OCI-LY7 (cell line): ENCODE measurements around the gene DNAL4.

Experiments used
- CTCF ChIP-seq: fragments of 200-600 bp; sonication (generic); conservative IDR thresholded peaks from 2 replicates; pipeline ENCODE4 v1.5.1; 2014; ENCODE audit warnings: mild to moderate bottlenecking, antibody characterized with exemption, low read length, moderate library complexity, mixed read lengths
- EZH2phosphoT487 ChIP-seq: fragments of 200-600 bp; sonication (generic); IDR thresholded peaks from 2 replicates; pipeline ENCODE4 v1.6.1; 2018; ENCODE audit warnings: low read depth, borderline replicate concordance, mild to moderate bottlenecking, mixed run types, antibody characterized with exemption, low read length, moderate library complexity, mixed read lengths

GRCh38 chr22:38828616-38829205, 34.8 kb upstream of the DNAL4 start:
- no peak for TF ChIP-seq CTCF
- TF ChIP-seq EZH2phosphoT487: no peak
